Activated T-helper 9 cell treated with anti-CD3 and anti-CD28 coated beads, Interleukin-2, amount 50 U/mL, for 16 hours (primary cell): ENCODE data around the gene CRHBP.

Source experiments
- DNase-seq: peaks from one replicate; pipeline ENCODE4 v3.0.0-alpha.2; 2020; ENCODE audit warnings: low read depth

CRHBP gene

DNA sequence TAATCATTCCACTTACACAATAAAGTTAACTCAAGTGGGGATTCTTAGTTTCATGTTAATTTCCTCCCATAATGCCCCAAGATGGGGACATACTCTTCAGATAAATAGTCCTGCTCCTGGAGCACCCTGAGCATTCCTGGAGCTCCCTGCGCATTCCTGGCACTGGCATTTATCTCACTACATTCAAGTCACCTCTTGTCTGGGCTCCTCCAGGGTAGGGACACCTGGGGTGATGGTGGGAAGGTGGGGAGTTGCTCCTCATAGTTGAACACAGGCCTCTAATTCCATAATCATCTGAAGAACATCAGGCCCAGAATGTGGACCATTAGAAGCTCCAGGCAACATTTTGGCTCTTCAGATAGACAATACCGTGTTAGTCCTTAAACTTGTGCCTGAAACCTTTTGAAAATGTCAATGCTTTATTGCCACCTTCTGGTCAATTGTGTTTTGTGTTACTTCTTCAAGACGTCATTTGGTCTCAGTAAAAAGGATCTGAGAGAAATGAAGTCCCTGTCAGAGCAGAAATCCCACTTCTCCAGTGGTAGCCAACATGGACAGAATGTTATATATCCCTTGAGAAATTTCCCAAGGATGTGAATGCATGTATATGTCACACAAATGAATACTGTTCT lies 63.2 kb downstream of the CRHBP start:
- DNase-seq = no peak

DNA sequence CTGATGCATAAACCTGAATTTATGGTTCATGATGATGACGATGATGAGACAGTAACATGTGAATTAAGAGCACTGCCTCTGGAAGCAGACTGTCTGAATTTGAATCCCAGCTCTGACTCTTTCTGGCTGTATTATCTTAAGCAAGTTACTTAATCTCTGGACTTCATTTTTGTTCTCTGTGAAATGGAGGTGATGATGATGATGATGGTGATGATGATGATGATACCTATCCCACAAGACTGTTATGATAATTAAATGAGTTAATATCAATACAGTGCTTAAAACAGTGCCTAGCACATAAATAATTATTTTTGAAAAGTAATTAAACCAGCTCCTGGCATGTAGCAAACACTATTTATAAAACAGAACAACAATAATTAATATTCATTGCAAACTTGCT lies 64.1 kb downstream of the CRHBP start:
- DNase-seq = no peak

DNA sequence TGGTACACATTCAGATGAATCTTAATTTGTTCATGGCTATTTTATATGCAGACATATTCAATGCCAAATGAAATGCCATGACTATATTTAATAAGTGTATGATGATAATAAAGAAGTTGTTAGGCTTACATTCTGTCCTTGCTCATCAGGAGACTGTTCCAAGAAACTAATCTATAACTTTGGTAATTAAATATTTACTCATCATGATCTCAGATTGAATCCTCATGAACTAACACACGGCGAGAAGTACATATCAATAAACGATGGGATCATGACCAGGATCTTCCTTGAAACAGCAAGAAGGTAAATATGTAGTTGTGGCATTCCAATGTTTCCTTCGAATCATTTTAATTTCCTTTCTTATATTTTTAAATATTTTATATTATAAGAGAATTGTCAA lies 64.8 kb downstream of the CRHBP start:
- no peak for DNase-seq
